ENCODE measurements around the gene GPR50.

The GPR50 gene

DNA sequence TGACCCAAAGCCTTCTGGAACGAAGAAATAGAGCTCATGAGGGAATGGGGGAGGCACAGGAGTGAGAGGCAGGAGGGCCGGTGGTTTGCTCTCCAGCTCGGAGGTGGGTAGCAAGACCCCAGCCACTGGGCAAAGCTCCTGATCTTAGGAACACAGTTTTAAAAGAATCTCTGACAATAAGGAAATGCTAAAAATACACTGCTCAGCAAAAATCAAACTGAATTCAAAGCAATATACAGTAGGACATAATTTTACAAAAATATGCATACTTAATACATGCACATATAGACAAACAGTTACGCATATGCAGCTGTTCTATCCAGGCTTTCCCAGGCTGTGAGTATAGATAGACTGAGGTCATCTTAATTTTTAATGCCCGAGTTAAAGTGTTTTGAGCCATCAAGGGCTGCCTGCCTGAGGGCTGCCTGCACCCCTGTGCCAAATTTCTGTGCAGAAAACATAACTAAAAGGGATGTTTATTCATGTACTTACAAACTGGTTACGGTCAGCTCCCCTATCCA lies 6.9 kb downstream of the GPR50 start:
- Histone ChIP-seq H3K9ac (ENCODE audit: low read length) (no peak overlapping the region), H3K27me3 (ENCODE audit: low read depth, low read length) (0 out of 2 replicates have a peak, but pooled peaks cover 6% of the 10 kb centered on the region), H3K27ac (ENCODE audit: low read length) (no peak overlapping the region), H3K9me3 (ENCODE audit: insufficient read depth, low read length) (no peaks in the 10 kb centered on the region), H3K79me2 (ENCODE audit: low read length) (no peaks in the 10 kb centered on the region), H3K4me2 (ENCODE audit: low read length) (no peak overlapping the region), H3K36me3 (replicated peaks; ENCODE audit: low read depth, low read length) (no peaks in the 10 kb centered on the region), H4K20me1 (ENCODE audit: insufficient read depth, low read length) (no peaks in the 10 kb centered on the region), H2AFZ (ENCODE audit: low read depth, low read length) (no peak overlapping the region), H3K4me3 (ENCODE audit: low read length) (no peak overlapping the region), H3K4me1 (ENCODE audit: low read length) (no peaks in the 10 kb centered on the region)
- TF ChIP-seq EZH2phosphoT487 (IDR thresholded peaks at IDR 0.05; ENCODE audit: low read depth), result no peak
- TF ChIP-seq, protein P1, sequence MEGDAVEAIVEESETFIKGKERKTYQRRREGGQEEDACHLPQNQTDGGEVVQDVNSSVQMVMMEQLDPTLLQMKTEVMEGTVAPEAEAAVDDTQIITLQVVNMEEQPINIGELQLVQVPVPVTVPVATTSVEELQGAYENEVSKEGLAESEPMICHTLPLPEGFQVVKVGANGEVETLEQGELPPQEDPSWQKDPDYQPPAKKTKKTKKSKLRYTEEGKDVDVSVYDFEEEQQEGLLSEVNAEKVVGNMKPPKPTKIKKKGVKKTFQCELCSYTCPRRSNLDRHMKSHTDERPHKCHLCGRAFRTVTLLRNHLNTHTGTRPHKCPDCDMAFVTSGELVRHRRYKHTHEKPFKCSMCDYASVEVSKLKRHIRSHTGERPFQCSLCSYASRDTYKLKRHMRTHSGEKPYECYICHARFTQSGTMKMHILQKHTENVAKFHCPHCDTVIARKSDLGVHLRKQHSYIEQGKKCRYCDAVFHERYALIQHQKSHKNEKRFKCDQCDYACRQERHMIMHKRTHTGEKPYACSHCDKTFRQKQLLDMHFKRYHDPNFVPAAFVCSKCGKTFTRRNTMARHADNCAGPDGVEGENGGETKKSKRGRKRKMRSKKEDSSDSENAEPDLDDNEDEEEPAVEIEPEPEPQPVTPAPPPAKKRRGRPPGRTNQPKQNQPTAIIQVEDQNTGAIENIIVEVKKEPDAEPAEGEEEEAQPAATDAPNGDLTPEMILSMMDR (IDR thresholded peaks at IDR 0.05; ENCODE audit: low read depth, low read length), result no peak

DNA sequence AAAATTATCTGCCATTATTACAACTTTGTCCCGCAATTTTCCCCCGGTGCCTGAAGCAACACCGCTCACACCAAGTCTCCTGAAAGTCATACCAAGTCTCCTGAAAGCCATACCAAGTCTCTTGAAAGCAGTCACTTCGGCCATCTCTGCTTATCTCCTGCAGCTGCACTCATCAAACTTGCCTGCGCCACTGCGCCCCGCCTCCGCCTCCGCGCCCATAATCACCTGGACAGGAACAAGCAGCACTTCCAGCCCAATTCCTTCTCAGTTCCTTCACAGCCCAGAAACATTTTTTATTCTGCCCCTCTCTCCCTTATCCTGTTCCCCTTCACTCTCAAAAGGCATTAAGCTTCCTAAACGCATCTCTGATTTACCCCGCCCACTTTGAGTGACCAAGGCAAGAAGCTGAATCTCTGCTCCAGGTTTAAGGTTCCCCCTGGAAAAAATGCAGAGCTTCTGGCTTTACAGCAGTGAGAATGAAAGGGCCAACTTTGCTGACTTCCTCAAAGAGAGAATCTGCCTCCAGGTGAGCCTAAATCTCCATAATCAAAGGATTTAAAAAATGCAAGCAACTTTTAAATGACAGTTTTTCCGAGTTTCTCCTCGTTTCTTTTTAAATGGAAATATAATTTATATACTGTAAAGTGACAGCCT lies 7.7 kb downstream of the GPR50 start:
- Histone ChIP-seq H3K27ac (ENCODE audit: low read length) (no peak overlapping the region), H3K4me1 (ENCODE audit: low read length) (no peaks in the 10 kb centered on the region), H3K9ac (ENCODE audit: low read length) (no peak overlapping the region), H2AFZ (ENCODE audit: low read depth, low read length) (no peak overlapping the region), H3K36me3 (replicated peaks; ENCODE audit: low read depth, low read length) (no peaks in the 10 kb centered on the region), H3K79me2 (ENCODE audit: low read length) (no peaks in the 10 kb centered on the region), H3K27me3 (ENCODE audit: low read depth, low read length) (0 out of 2 replicates have a peak, but pooled peaks cover 6% of the 10 kb centered on the region), H4K20me1 (ENCODE audit: insufficient read depth, low read length) (no peaks in the 10 kb centered on the region), H3K9me3 (ENCODE audit: insufficient read depth, low read length) (no peaks in the 10 kb centered on the region), H3K4me3 (ENCODE audit: low read length) (no peak overlapping the region), H3K4me2 (ENCODE audit: low read length) (no peak overlapping the region)
- no peak for TF ChIP-seq EZH2phosphoT487 (IDR thresholded peaks at IDR 0.05; ENCODE audit: low read depth)
- TF ChIP-seq, protein P1 (IDR thresholded peaks at IDR 0.05; ENCODE audit: low read depth, low read length), result no peak

DNA sequence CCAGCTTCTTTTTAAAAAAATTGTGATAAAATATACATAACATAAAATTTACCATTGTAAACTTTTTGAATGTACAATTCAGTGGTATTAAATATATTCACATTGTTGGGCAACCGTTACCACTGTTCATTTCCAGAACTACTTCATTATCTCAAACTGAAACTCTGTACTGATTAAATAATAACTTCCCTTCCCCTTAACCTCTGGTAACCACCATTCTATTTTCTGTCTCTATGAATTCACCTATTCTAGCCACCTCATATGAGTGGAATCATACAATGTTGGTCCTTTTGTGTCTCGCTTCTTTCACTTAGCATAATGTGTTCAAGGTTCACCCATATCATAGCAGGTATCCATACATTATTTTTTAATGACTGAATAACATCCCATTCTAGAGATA lies 8.3 kb downstream of the GPR50 start:
- no peaks in the 10 kb centered on the region for H3K79me2 ChIP-seq (ENCODE audit: low read length)
- H4K20me1 ChIP-seq (ENCODE audit: insufficient read depth, low read length), result no peaks in the 10 kb centered on the region
- H2AFZ ChIP-seq (ENCODE audit: low read depth, low read length), result no peak overlapping the region
- H3K27me3 ChIP-seq (ENCODE audit: low read depth, low read length), result 0 out of 2 replicates have a peak, but pooled peaks cover 6% of the 10 kb centered on the region
- no peak overlapping the region for H3K27ac ChIP-seq (ENCODE audit: low read length)
- no peaks in the 10 kb centered on the region for H3K4me1 ChIP-seq (ENCODE audit: low read length)
- TF ChIP-seq, protein P1 (IDR thresholded peaks at IDR 0.05; ENCODE audit: low read depth, low read length), result no peak
- TF ChIP-seq EZH2phosphoT487 (IDR thresholded peaks at IDR 0.05; ENCODE audit: low read depth), result no peak
- H3K36me3 ChIP-seq (replicated peaks; ENCODE audit: low read depth, low read length), result no peaks in the 10 kb centered on the region
- H3K9ac ChIP-seq (ENCODE audit: low read length), result no peak overlapping the region
- no peak overlapping the region for H3K4me3 ChIP-seq (ENCODE audit: low read length)
- no peak overlapping the region for H3K4me2 ChIP-seq (ENCODE audit: low read length)
- H3K9me3 ChIP-seq (ENCODE audit: insufficient read depth, low read length), result no peaks in the 10 kb centered on the region

DNA sequence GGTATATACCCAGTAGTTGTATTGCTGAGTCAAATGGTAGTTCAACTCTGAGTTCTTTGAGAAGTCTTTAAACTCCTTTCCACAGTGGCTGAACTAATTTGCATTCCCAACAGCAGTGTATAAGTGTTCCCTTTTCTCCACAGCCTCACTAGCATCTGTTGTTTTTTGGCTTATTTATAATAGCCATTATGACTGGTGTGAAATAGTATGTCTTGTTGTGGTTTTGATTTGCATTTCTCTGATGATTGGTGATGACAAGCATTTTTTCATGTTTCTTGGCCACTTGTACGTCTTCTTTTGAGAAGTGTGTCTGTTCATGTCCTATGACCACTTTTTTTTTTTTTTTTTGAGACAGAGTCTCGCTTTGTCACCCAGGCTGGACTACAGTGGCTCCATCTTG lies 30.5 kb downstream of the GPR50 start:
- no peaks in the 10 kb centered on the region for H3K9me3 ChIP-seq (ENCODE audit: insufficient read depth, low read length)
- H3K27me3 ChIP-seq (ENCODE audit: low read depth, low read length), result no peaks in the 10 kb centered on the region
- no peak overlapping the region for H3K9ac ChIP-seq (ENCODE audit: low read length)
- H3K27ac ChIP-seq (ENCODE audit: low read length), result no peak overlapping the region
- no peak for TF ChIP-seq EZH2phosphoT487 (IDR thresholded peaks at IDR 0.05; ENCODE audit: low read depth)
- TF ChIP-seq, protein P1 (IDR thresholded peaks at IDR 0.05; ENCODE audit: low read depth, low read length), result no peak
- no peaks in the 10 kb centered on the region for H3K79me2 ChIP-seq (ENCODE audit: low read length)
- H3K4me3 ChIP-seq (ENCODE audit: low read length), result no peak overlapping the region
- H3K36me3 ChIP-seq (replicated peaks; ENCODE audit: low read depth, low read length), result no peaks in the 10 kb centered on the region
- no peaks in the 10 kb centered on the region for H4K20me1 ChIP-seq (ENCODE audit: insufficient read depth, low read length)
- no peak overlapping the region for H2AFZ ChIP-seq (ENCODE audit: low read depth, low read length)
- H3K4me1 ChIP-seq (ENCODE audit: low read length), result no peaks in the 10 kb centered on the region
- no peak overlapping the region for H3K4me2 ChIP-seq (ENCODE audit: low read length)
